Measurements from ENCODE around the gene LONP1.

LONP1 gene

DNA sequence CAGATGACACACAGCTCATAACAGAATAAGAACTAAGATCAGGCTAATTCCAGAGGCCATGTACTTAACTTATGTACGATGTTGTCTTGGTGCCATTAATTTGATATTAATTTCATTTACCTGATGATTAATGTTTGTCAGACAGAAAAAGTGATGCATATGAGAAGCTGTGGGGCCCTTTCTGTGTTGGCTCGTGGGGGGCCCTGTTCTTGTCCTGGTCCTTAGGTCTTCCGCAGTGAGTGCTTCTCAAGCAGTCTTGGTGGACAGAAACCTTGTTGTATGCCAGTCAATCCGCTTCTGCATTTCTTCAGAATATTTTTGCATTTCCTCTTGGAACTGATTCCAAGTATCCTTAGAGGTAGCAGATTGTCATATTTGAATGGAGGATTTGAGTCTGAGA, 76.9 kb downstream of the LONP1 start:
- H3K27ac ChIP-seq: no peak overlapping the region
- TF ChIP-seq, protein P1, sequence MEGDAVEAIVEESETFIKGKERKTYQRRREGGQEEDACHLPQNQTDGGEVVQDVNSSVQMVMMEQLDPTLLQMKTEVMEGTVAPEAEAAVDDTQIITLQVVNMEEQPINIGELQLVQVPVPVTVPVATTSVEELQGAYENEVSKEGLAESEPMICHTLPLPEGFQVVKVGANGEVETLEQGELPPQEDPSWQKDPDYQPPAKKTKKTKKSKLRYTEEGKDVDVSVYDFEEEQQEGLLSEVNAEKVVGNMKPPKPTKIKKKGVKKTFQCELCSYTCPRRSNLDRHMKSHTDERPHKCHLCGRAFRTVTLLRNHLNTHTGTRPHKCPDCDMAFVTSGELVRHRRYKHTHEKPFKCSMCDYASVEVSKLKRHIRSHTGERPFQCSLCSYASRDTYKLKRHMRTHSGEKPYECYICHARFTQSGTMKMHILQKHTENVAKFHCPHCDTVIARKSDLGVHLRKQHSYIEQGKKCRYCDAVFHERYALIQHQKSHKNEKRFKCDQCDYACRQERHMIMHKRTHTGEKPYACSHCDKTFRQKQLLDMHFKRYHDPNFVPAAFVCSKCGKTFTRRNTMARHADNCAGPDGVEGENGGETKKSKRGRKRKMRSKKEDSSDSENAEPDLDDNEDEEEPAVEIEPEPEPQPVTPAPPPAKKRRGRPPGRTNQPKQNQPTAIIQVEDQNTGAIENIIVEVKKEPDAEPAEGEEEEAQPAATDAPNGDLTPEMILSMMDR (conservative IDR thresholded peaks at IDR 0.05): no peak

GRCh38 chr19:5642204-5642603, 77.7 kb downstream of the LONP1 start:
- TF ChIP-seq, protein P1 (conservative IDR thresholded peaks at IDR 0.05): no peak
- no peak overlapping the region for H3K27ac ChIP-seq
